ENCODE data around the gene BRAF. TPM values are rescaled to one million over a fixed set of nuclear protein-coding genes. Genes with fewer than 3 reads are reported as not detected.
"Not testable (repeated sequence)": the region's sequence is repeated elsewhere in the genome, so short reads cannot be mapped to it uniquely, and the experiment has no call there.

The BRAF gene
- total RNA-seq, 6 experiments from 2014 or later: 9.0 to 17.7 (median 13.2) TPM

DNA sequence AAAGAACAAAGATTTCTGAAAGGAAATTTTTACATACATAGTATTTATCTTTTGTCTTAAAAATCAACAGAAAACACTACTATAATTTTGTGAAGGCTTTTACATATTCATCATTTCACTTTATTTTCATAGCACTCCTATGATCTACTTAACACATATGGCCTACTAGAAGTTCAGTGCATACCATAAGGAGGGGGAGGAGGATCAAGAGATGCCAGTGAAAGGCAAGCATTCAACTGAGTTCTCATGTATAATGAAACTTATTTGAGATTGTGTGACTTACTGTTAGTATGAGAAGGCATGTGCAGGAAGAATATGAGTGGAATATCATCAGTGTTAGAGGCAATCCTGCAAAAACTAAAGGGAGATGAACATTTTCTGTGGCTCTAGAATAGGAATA is 10.6 kb downstream of the BRAF start:
- Histone ChIP-seq H3K4me1 (peaks cover 0 to 13% (median 0%) of the 10 kb centered on the region in 4 donors), H3K27me3 (no peaks in the 10 kb centered on the region), H3K4me3 (no peak overlapping the region), H3K9me3 (no peaks in the 10 kb centered on the region), H3K36me3 (no peaks in the 10 kb centered on the region), H3K27ac (no peak overlapping the region)
- intact Hi-C loops (cut with DNase I): no loop called here
- no peak for ATAC-seq
- no peak for TF ChIP-seq POLR2A (IDR thresholded peaks at IDR 0.05)
- TF ChIP-seq, protein P1, sequence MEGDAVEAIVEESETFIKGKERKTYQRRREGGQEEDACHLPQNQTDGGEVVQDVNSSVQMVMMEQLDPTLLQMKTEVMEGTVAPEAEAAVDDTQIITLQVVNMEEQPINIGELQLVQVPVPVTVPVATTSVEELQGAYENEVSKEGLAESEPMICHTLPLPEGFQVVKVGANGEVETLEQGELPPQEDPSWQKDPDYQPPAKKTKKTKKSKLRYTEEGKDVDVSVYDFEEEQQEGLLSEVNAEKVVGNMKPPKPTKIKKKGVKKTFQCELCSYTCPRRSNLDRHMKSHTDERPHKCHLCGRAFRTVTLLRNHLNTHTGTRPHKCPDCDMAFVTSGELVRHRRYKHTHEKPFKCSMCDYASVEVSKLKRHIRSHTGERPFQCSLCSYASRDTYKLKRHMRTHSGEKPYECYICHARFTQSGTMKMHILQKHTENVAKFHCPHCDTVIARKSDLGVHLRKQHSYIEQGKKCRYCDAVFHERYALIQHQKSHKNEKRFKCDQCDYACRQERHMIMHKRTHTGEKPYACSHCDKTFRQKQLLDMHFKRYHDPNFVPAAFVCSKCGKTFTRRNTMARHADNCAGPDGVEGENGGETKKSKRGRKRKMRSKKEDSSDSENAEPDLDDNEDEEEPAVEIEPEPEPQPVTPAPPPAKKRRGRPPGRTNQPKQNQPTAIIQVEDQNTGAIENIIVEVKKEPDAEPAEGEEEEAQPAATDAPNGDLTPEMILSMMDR (IDR thresholded peaks at IDR 0.05): no peak
- DNase-seq: no peak

GRCh38 chr7:140913596-140913928 is 11.2 kb downstream of the BRAF start:
- H3K27ac ChIP-seq; H3K9me3 ChIP-seq; H3K27me3 ChIP-seq; intact Hi-C loops (cut with DNase I); ATAC-seq; H3K4me3 ChIP-seq; H3K36me3 ChIP-seq; DNase-seq: not testable (repeated sequence)
- 69% methylated on average over 5 of the region's 5 CpGs for WGBS (ENCODE audit: insufficient coverage, low coverage, low lambda C conversion rate, missing lambda C conversion rate)
- peaks cover 0 to 13% (median 0%) of the 10 kb centered on the region in 4 donors for H3K4me1 ChIP-seq

DNA sequence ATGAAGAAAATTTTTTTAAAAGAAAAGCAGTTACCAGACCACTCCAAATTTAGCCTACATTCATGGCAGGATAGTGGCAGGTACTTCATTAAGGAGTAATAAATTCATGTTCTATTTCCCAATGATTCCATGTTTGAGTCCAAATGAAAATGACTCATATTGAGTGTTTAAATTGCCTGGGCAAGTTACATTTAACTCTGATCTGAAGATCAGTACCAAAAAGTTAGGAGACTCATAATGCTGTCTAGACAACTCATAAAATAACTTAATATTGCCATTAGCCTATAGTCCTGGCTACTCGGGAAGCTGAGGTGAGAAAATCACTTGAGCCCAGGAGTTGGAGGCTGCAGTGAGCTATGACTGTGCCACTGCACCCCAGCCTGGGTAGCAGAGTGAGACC is 13.0 kb downstream of the BRAF start:
- Histone ChIP-seq H3K4me1 (peaks cover 0 to 11% (median 0%) of the 10 kb centered on the region in 4 donors), H3K36me3 (no peaks in the 10 kb centered on the region), H3K27me3 (no peaks in the 10 kb centered on the region), H3K9me3 (no peaks in the 10 kb centered on the region), H3K4me3 (no peak overlapping the region), H3K27ac (no peak overlapping the region)
- TF ChIP-seq POLR2A (IDR thresholded peaks at IDR 0.05): no peak
- TF ChIP-seq, protein P1 (IDR thresholded peaks at IDR 0.05): no peak
- WGBS (ENCODE audit: insufficient coverage, low coverage, low lambda C conversion rate, missing lambda C conversion rate): 11% methylated on average over 1 of the region's 1 CpG
- intact Hi-C loops (cut with DNase I): no loop called here
- DNase-seq (no peak), ATAC-seq (peak in 1 of 4 donors; percentile 23)

- Histone ChIP-seq H3K4me1 (peaks cover 0 to 8% (median 0%) of the 10 kb centered on the region in 4 donors), H3K9me3 (no peaks in the 10 kb centered on the region), H3K36me3 (peaks cover 0 to 2% (median 0%) of the 10 kb centered on the region in 4 donors), H3K27ac (no peak overlapping the region), H3K27me3 (no peaks in the 10 kb centered on the region), H3K4me3 (no peak overlapping the region)
- TF ChIP-seq POLR2A (IDR thresholded peaks at IDR 0.05): no peak
- TF ChIP-seq, protein P1 (IDR thresholded peaks at IDR 0.05): no peak
- ATAC-seq: no peak
- intact Hi-C loops (cut with DNase I): no loop called here
- no peak for DNase-seq
- WGBS (ENCODE audit: insufficient coverage, low coverage, low lambda C conversion rate, missing lambda C conversion rate): 95% methylated on average over 5 of the region's 5 CpGs
Measured at GRCh38 chr7:140909476-140910161, 15.1 kb downstream of the BRAF start.

DNA sequence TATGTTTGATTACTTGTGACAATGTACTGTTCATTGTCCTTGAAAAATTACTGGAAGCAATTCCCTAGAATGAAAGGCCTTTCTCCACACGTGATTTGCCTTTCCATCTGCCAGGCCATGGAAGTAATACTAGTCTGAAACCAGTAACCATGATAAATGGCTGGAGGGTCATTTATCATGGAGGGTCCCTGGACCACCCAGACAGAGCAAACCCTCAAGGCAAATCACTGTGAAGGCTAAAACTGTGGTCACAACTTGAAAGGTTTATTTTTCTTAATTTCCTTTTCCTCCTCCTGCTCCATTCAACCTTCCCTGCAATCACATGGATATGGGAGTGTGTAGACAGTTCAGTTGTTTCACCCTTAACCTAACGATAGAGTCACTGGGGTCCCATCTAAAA is 16.4 kb downstream of the BRAF start:
- no peak for TF ChIP-seq POLR2A (IDR thresholded peaks at IDR 0.05)
- TF ChIP-seq, protein P1 (IDR thresholded peaks at IDR 0.05): no peak
- H3K4me1 ChIP-seq: peaks cover 0 to under 1% (median 0%) of the 10 kb centered on the region in 4 donors
- no peaks in the 10 kb centered on the region for H3K9me3 ChIP-seq
- H3K4me3 ChIP-seq: no peak overlapping the region
- ATAC-seq (no peak), DNase-seq (no peak)
- no peaks in the 10 kb centered on the region for H3K27me3 ChIP-seq
- H3K36me3 ChIP-seq: peaks cover 0 to 2% (median 0%) of the 10 kb centered on the region in 4 donors
- H3K27ac ChIP-seq: no peak overlapping the region
- WGBS (ENCODE audit: insufficient coverage, low coverage, low lambda C conversion rate, missing lambda C conversion rate): 95% methylated on average over 2 of the region's 2 CpGs
- intact Hi-C loops (cut with DNase I): no loop called here

Measured in right lobe of liver (tissue), 6 donors.